ENCODE measurements around the gene PLXNA4. TPM values are rescaled to one million over a fixed set of nuclear protein-coding genes. Genes with fewer than 3 reads are reported as not detected.

The PLXNA4 gene
- total and polyA plus RNA-seq, 2 donors (not counting 1 experiment from before 2014, with no cell fraction given), result not detected

DNA sequence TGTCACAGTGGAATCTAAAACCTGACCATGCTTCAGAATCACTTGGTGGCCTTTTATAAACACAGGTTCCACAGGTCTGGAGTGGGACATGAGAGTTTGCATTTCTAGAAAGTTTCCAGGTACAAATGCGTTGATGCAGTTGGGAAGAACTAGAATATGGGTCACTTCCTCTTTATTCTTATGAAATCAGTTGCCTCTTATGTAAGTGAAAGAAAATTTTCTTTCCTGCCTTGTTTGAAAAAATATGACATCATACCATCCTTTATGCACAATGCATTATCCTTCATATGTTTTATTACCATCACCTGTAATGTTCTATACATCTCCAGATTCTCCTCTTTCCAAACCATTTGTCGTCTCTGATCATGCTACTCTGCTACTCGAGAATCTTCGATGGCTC lies 44.0 kb downstream of the PLXNA4 start:
- Histone ChIP-seq H3K27ac (ENCODE audit: low read length in 2 of 2) (no peak overlapping the region), H3K79me2 (ENCODE audit: control insufficient read depth, insufficient read depth, low read length) (no peaks in the 10 kb centered on the region), H3K36me3 (replicated peaks in 1 of 2; ENCODE audit: control extremely low read depth in 1 of 2, control insufficient read depth in 1 of 2, extremely low read depth in 1 of 2, insufficient read depth in 2 of 2, low read length in 1 of 2) (no peaks in the 10 kb centered on the region), H3K4me3 (ENCODE audit: control extremely low read depth in 1 of 5, extremely low read depth in 1 of 5, insufficient read depth in 1 of 5, low read depth in 2 of 5, low read length in 4 of 5) (no peak overlapping the region), H3K4me1 (ENCODE audit: control insufficient read depth in 2 of 2, insufficient read depth in 2 of 2, low read length in 2 of 2) (no peaks in the 10 kb centered on the region), H3K4me2 (replicated peaks; ENCODE audit: low read depth, low read length, poor library complexity, severe bottlenecking) (no peak overlapping the region), H3K9ac (ENCODE audit: low read length) (no peak overlapping the region), H2AFZ (ENCODE audit: insufficient read depth, low read depth, low read length, poor library complexity, severe bottlenecking) (no peak overlapping the region), H4K20me1 (ENCODE audit: control insufficient read depth, insufficient read depth, low read length, poor library complexity, severe bottlenecking) (no peaks in the 10 kb centered on the region), H3K9me3 (ENCODE audit: control extremely low read depth in 1 of 3, control insufficient read depth in 2 of 3, insufficient read depth in 1 of 3, low read length in 2 of 3) (no peaks in the 10 kb centered on the region), H3K27me3 (replicated peaks in 1 of 4; ENCODE audit: control extremely low read depth in 1 of 4, control insufficient read depth in 3 of 4, insufficient read depth in 4 of 4, low read length in 3 of 4) (no peaks in the 10 kb centered on the region)
- ATAC-seq (ENCODE audit: low read depth) (no peak), DNase-seq (no peak)
- ChIA-PET POLR2A (no interaction called here), CTCF (no interaction called here)
- intact Hi-C loops (cut with micrococcal nuclease), result no loop called here
- no peaks in the 10 kb centered on the region for H3K4me1 Mint-ChIP-seq
- no peaks in the 10 kb centered on the region for H3K9me3 Mint-ChIP-seq (ENCODE audit: insufficient read depth)
- no peak overlapping the region for H3K27ac Mint-ChIP-seq
- no peak overlapping the region for H3K4me3 Mint-ChIP-seq
- 100% methylated on average over 3 of the region's 4 CpGs for WGBS (ENCODE audit: insufficient coverage)
- TF ChIP-seq EZH2 (IDR thresholded peaks at IDR 0.05; ENCODE audit: borderline replicate concordance, insufficient read depth, low read depth, low read length, poor library complexity, severe bottlenecking), result no peak
- TF ChIP-seq, protein P1, sequence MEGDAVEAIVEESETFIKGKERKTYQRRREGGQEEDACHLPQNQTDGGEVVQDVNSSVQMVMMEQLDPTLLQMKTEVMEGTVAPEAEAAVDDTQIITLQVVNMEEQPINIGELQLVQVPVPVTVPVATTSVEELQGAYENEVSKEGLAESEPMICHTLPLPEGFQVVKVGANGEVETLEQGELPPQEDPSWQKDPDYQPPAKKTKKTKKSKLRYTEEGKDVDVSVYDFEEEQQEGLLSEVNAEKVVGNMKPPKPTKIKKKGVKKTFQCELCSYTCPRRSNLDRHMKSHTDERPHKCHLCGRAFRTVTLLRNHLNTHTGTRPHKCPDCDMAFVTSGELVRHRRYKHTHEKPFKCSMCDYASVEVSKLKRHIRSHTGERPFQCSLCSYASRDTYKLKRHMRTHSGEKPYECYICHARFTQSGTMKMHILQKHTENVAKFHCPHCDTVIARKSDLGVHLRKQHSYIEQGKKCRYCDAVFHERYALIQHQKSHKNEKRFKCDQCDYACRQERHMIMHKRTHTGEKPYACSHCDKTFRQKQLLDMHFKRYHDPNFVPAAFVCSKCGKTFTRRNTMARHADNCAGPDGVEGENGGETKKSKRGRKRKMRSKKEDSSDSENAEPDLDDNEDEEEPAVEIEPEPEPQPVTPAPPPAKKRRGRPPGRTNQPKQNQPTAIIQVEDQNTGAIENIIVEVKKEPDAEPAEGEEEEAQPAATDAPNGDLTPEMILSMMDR (IDR thresholded peaks at IDR 0.05), result no peak
- H3K27me3 Mint-ChIP-seq, result peaks cover 5% of the 10 kb centered on the region

DNA sequence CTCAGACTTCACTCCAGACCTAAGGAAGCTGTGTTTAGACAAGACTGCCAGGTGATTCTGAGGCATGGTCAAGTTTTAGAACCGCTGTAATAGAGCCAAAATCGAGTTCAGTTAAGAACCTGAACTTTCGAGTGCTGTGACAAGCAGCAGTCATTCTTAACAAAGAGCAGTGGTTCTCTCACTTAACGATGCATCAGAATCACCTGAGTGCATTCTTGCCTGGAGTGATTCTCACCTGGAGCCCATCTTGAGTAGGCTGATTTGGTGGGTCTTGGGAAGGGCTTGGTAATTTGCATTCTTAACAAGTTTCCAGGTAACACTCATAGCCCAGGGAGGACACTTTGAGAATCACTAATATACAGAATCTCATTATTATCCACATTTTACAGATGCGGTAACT lies 44.7 kb downstream of the PLXNA4 start:
- Histone ChIP-seq H3K36me3 (replicated peaks in 1 of 2; ENCODE audit: control extremely low read depth in 1 of 2, control insufficient read depth in 1 of 2, extremely low read depth in 1 of 2, insufficient read depth in 2 of 2, low read length in 1 of 2) (no peaks in the 10 kb centered on the region), H4K20me1 (ENCODE audit: control insufficient read depth, insufficient read depth, low read length, poor library complexity, severe bottlenecking) (no peaks in the 10 kb centered on the region), H3K27me3 (replicated peaks in 1 of 4; ENCODE audit: control extremely low read depth in 1 of 4, control insufficient read depth in 3 of 4, insufficient read depth in 4 of 4, low read length in 3 of 4) (no peaks in the 10 kb centered on the region), H3K9ac (ENCODE audit: low read length) (no peak overlapping the region), H3K79me2 (ENCODE audit: control insufficient read depth, insufficient read depth, low read length) (no peaks in the 10 kb centered on the region), H3K4me3 (ENCODE audit: control extremely low read depth in 1 of 5, extremely low read depth in 1 of 5, insufficient read depth in 1 of 5, low read depth in 2 of 5, low read length in 4 of 5) (no peak overlapping the region), H3K4me1 (ENCODE audit: control insufficient read depth in 2 of 2, insufficient read depth in 2 of 2, low read length in 2 of 2) (no peaks in the 10 kb centered on the region), H3K9me3 (ENCODE audit: control extremely low read depth in 1 of 3, control insufficient read depth in 2 of 3, insufficient read depth in 1 of 3, low read length in 2 of 3) (no peaks in the 10 kb centered on the region), H3K4me2 (replicated peaks; ENCODE audit: low read depth, low read length, poor library complexity, severe bottlenecking) (no peak overlapping the region), H2AFZ (ENCODE audit: insufficient read depth, low read depth, low read length, poor library complexity, severe bottlenecking) (no peak overlapping the region), H3K27ac (ENCODE audit: low read length in 2 of 2) (no peak overlapping the region)
- Mint-ChIP-seq H3K4me3 (no peak overlapping the region), H3K9me3 (ENCODE audit: insufficient read depth) (no peaks in the 10 kb centered on the region), H3K27me3 (peaks cover 8% of the 10 kb centered on the region), H3K27ac (no peak overlapping the region), H3K4me1 (no peaks in the 10 kb centered on the region)
- CTCF ChIA-PET, result no interaction called here
- TF ChIP-seq EZH2 (IDR thresholded peaks at IDR 0.05; ENCODE audit: borderline replicate concordance, insufficient read depth, low read depth, low read length, poor library complexity, severe bottlenecking), result no peak
- TF ChIP-seq, protein P1 (IDR thresholded peaks at IDR 0.05), result no peak
- WGBS (ENCODE audit: insufficient coverage), result 90% methylated on average over 5 of the region's 5 CpGs
- DNase-seq (no peak), ATAC-seq (ENCODE audit: low read depth) (no peak)
- intact Hi-C loops (cut with micrococcal nuclease), result no loop called here
- POLR2A ChIA-PET, result no interaction called here

All from B cell (primary cell).